ENCODE data around the gene CDK10. TPM values are rescaled to one million over a fixed set of nuclear protein-coding genes. Genes with fewer than 3 reads are reported as not detected.
"Not testable (repeated sequence)": the region's sequence is repeated elsewhere in the genome, so short reads cannot be mapped to it uniquely, and the experiment has no call there.

Gene CDK10
- total RNA-seq, 1 donor, result 32.9 TPM

DNA sequence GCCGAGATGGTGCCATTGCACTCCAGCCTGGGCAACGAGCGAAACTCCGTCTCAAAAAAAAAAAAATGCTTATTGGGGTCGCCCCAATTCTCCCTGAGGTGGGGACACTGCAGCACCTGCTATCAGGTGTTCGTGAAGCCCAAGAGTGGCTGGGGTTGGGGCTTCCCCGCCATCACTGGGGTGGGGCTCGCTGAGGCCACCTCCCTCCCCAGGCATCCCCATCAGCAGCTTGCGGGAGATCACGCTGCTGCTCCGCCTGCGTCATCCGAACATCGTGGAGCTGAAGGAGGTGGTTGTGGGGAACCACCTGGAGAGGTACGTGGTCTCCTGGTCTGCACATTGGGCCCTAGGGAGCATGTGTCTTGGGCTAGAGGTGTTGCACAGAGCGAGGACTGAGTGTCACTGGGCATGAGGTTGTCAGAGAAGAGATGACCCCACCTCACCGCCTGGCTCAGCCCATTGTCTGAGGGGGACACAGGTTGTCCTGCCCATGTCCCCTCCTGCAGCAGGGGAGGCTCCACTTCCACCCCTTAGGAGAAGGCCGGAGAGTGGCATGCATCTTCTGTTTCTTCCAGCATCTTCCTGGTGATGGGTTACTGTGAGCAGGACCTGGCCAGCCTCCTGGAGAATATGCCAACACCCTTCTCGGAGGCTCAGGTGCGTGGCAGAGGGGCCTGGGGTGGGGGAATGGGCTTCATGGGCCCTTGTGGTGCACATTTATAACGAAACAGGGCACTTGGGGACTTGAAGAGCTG, 4.9 kb downstream of the CDK10 start:
- H3K4me3 ChIP-seq (ENCODE audit: low read depth, low read length), result no peak overlapping the region
- TF ChIP-seq, protein P1, sequence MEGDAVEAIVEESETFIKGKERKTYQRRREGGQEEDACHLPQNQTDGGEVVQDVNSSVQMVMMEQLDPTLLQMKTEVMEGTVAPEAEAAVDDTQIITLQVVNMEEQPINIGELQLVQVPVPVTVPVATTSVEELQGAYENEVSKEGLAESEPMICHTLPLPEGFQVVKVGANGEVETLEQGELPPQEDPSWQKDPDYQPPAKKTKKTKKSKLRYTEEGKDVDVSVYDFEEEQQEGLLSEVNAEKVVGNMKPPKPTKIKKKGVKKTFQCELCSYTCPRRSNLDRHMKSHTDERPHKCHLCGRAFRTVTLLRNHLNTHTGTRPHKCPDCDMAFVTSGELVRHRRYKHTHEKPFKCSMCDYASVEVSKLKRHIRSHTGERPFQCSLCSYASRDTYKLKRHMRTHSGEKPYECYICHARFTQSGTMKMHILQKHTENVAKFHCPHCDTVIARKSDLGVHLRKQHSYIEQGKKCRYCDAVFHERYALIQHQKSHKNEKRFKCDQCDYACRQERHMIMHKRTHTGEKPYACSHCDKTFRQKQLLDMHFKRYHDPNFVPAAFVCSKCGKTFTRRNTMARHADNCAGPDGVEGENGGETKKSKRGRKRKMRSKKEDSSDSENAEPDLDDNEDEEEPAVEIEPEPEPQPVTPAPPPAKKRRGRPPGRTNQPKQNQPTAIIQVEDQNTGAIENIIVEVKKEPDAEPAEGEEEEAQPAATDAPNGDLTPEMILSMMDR (IDR thresholded peaks at IDR 0.05; ENCODE audit: insufficient read depth, low read length), result no peak
- no peak for DNase-seq (ENCODE audit: low read depth)

DNA sequence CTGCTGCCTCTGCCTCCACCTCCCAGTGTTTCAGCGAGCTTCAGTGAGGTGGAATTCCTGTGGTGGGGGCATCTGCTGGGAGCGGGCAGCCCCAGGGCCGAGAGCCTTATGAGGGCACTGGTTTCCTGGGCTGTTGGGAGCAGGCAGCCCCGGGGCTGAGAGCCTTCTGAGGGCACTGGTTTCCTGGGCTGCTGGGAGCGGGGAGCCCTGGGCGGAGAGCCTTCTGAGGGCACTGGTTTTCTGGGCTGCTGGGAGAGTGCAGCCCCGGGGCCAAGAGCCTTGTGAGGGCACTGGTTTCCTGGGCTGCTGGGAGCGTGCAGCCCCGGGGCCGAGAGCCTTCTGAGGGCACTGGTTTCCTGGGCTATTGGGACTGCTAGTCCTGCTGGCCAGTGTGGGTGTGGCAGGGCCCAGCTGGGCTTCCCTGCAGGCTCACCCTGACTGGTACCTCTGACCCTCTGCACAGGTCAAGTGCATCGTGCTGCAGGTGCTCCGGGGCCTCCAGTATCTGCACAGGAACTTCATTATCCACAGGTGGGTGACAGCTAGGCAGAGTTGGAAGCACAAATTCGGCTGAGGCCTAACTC, 5.6 kb downstream of the CDK10 start:
- TF ChIP-seq, protein P1 (IDR thresholded peaks at IDR 0.05; ENCODE audit: insufficient read depth, low read length), result no peak
- no peak overlapping the region for H3K4me3 ChIP-seq (ENCODE audit: low read depth, low read length)
- DNase-seq (ENCODE audit: low read depth), result no peak

DNA sequence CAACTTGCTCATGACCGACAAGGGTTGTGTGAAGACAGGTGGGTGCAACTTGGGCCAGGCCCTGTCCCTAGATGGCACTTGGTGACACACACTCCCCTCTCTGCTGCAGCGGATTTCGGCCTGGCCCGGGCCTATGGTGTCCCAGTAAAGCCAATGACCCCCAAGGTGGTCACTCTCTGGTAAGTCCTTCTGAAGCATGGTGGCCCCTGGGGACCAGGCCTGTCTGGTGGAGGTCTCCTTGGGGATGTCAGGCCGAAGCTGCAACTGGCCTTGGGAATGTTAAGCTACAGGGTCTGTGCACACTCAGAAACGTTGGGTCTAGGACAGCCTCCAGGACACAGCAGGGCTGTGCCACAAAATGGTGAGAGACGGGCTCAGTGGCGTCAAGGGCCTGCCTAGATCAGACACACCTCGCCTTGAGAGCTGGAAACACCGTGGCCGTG, 6.8 kb downstream of the CDK10 start:
- no peak overlapping the region for H3K4me3 ChIP-seq (ENCODE audit: low read depth, low read length)
- DNase-seq (ENCODE audit: low read depth), result no peak

DNA sequence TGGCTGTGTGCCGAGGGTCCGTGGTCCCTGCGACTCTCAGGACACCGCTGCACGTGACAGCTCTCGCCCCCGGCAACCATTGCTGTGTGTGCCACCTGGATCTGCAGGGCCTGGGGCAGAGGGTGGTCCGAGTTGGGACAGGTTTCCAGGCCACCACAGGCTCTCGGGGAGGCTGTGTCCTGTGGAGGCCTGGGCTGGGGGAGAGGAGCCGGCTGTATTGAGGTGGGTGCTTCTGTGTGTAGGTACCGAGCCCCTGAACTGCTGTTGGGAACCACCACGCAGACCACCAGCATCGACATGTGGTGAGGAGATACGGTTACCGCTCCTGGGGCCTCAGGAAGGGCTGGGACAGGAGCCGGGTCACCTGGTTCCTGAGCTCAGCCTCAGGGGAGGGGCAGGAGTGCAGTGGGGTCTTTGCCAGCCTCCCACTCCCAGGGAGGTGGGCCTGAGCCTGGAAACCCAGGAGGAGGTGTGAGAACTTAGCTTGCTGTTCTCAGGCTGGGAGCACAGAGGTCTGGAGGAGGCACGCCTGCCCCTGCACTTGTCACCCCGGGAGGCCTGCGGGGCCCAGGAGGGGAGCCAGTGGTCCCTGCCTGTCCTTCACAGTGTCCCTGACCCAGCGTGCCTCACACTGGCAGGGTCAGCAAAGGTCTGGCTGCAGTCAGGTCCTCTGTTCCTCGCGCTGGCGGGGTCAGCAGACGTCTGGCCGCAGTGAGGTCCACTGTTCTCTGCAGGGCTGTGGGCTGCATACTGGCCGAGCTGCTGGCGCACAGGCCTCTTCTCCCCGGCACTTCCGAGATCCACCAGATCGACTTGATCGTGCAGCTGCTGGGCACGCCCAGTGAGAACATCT, 7.7 kb downstream of the CDK10 start:
- no peak for DNase-seq (ENCODE audit: low read depth)
- no peak overlapping the region for H3K4me3 ChIP-seq (ENCODE audit: low read depth, low read length)
- TF ChIP-seq, protein P1 (IDR thresholded peaks at IDR 0.05; ENCODE audit: insufficient read depth, low read length), result no peak

More for the DNA sequence above, 6.8 kb downstream of the CDK10 start:
- TF ChIP-seq, protein P1 (IDR thresholded peaks at IDR 0.05; ENCODE audit: insufficient read depth, low read length), result no peak

DNA sequence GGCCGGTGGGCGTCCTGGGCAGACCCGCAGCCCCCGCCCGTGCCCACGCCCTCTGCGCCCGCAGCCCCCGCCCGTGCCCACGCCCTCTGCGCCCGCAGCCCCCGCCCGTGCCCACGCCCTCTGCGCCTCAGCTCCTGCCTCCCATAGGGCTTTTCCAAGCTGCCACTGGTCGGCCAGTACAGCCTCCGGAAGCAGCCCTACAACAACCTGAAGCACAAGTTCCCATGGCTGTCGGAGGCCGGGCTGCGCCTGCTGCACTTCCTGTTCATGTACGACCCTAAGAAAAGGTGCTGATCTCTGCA, 8.2 kb downstream of the CDK10 start:
- DNase-seq (ENCODE audit: low read depth); H3K4me3 ChIP-seq (ENCODE audit: low read depth, low read length): not testable (repeated sequence)

DNA sequence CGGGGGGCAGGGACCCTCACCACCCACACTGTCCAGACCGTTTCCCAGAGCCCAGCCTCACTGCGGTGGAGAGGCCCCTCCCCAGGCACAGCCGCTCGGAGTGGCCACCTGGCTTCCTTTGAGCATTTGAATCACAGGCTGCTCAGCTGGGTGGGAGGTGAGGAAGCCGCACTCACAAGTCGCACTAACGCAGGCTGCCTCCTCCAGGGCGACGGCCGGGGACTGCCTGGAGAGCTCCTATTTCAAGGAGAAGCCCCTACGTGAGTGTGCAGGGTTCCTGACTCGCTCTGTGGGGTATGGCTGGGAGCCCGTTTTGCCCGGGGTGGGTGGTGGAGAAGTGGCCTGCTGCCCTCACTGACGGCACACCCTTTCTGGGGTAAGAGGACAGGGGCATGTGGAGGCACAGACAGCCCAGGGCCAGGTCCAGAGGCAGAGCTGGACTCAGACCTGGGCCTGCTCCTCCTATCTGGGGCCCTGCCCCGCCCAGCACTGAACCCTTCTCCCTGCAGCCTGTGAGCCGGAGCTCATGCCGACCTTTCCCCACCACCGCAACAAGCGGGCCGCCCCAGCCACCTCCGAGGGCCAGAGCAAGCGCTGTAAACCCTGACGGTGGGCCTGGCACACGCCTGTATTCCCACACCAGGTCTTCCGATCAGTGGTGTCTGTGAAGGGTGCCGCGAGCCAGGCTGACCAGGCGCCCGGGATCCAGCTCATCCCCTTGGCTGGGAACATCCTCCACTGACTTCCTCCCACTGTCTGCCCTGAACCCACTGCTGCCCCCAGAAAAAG, 8.8 kb downstream of the CDK10 start:
- DNase-seq (ENCODE audit: low read depth), result no peak
- TF ChIP-seq, protein P1 (IDR thresholded peaks at IDR 0.05; ENCODE audit: insufficient read depth, low read length), result no peak
- H3K4me3 ChIP-seq (ENCODE audit: low read depth, low read length), result no peak overlapping the region

All from fibroblast of the aortic adventitia (primary cell).